Erythroblast (primary cell): Measurements from ENCODE around the gene ALG6.

Source experiments
- GATA1 ChIP-seq: IDR thresholded peaks from 2 replicates; pipeline ENCODE4 v1.6.1; 2011; ENCODE audit warnings: low read depth, mild to moderate bottlenecking, control low read depth, low read length, moderate library complexity
- POLR2A ChIP-seq: IDR thresholded peaks from 2 replicates; pipeline ENCODE4 v1.6.1; 2011; ENCODE audit warnings: mild to moderate bottlenecking, low read length

- TF ChIP-seq POLR2A: no peak
- no peak for TF ChIP-seq GATA1
These were observed 39.6 kb downstream of the ALG6 start for GRCh38 chr1:63407002-63407401.
